HG03039 (cell line): Measurements from ENCODE around the gene GALR2.

Experiments
- ATAC-seq: cut with Tn5 transposase; IDR thresholded peaks from one replicate; pipeline ENCODE4 v1.9.1; 2021; ENCODE audit warnings: mild to moderate bottlenecking, moderate library complexity; ENCODE audit not compliant: unreplicated experiment

The GALR2 gene

GRCh38 chr17:76079535-76079955 lies 5.0 kb downstream of the GALR2 start:
- no peak for ATAC-seq

GRCh38 chr17:76079956-76080767 lies 5.6 kb downstream of the GALR2 start:
- no peak for ATAC-seq

- no peak for ATAC-seq
Measured at GRCh38 chr17:76080768-76081287, 6.2 kb downstream of the GALR2 start.

- no peak for ATAC-seq
Measured at GRCh38 chr17:76081295-76082210, 7.0 kb downstream of the GALR2 start.

- no peak for ATAC-seq
Measured at GRCh38 chr17:76082326-76083251, 8.0 kb downstream of the GALR2 start.

GRCh38 chr17:76083536-76084182 lies 9.1 kb downstream of the GALR2 start:
- ATAC-seq: no peak

- no peak for ATAC-seq
Measured at GRCh38 chr17:76085066-76085730, 10.6 kb downstream of the GALR2 start.

GRCh38 chr17:76085731-76086366 lies 11.3 kb downstream of the GALR2 start:
- no peak for ATAC-seq

GRCh38 chr17:76086384-76086783 lies 11.8 kb downstream of the GALR2 start:
- ATAC-seq: no peak

- no peak for ATAC-seq
Measured at GRCh38 chr17:76087531-76087930, 12.9 kb downstream of the GALR2 start.

GRCh38 chr17:76088041-76088867 lies 13.7 kb downstream of the GALR2 start:
- no peak for ATAC-seq

- no peak for ATAC-seq
Measured at GRCh38 chr17:76088868-76089576, 14.4 kb downstream of the GALR2 start.

- ATAC-seq: no peak
Measured at GRCh38 chr17:76089680-76090516, 15.3 kb downstream of the GALR2 start.

GRCh38 chr17:76090517-76091129 lies 16.0 kb downstream of the GALR2 start:
- ATAC-seq: no peak

- ATAC-seq: no peak
Measured at GRCh38 chr17:76091526-76092286, 17.1 kb downstream of the GALR2 start.
